ENCODE data around the gene CD109.
"Not testable (repeated sequence)": the region's sequence is repeated elsewhere in the genome, so short reads cannot be mapped to it uniquely, and the experiment has no call there.

Gene CD109

GRCh38 chr6:73695619-73696421 lies at the start of gene CD109:
Gene CD109, plus strand, starts transcription at chr6:73696203. Its CDS starts 13 bp downstream, at chr6:73696216.
- FAIRE-seq: no peak

- no peak for FAIRE-seq
Measured at GRCh38 chr6:73648166-73648565, 47.8 kb upstream of the CD109 start.

- no peak for FAIRE-seq
Measured at GRCh38 chr6:73649783-73650182, 46.2 kb upstream of the CD109 start.

- peak; percentile 84 for FAIRE-seq
Measured at GRCh38 chr6:73652637-73653570, 43.1 kb upstream of the CD109 start.

- no peak for FAIRE-seq
Measured at GRCh38 chr6:73653571-73654424, 42.2 kb upstream of the CD109 start, which contains the start of gene SLC17A5. Gene SLC17A5, minus strand, starts transcription at chr6:73653992. Its CDS starts 106 bp downstream, at chr6:73653886.

GRCh38 chr6:73655341-73655917 lies 40.6 kb upstream of the CD109 start:
- FAIRE-seq: no peak

- FAIRE-seq: no peak
Measured at GRCh38 chr6:73656531-73657145, 39.4 kb upstream of the CD109 start.

GRCh38 chr6:73657201-73657600 lies 38.8 kb upstream of the CD109 start:
- no peak for FAIRE-seq

GRCh38 chr6:73664701-73665100 lies 31.3 kb upstream of the CD109 start:
- no peak for FAIRE-seq

- no peak for FAIRE-seq
Measured at GRCh38 chr6:73665686-73666319, 30.2 kb upstream of the CD109 start.

- no peak for FAIRE-seq
Measured at GRCh38 chr6:73666393-73666792, 29.6 kb upstream of the CD109 start.

GRCh38 chr6:73667798-73668197 lies 28.2 kb upstream of the CD109 start:
- no peak for FAIRE-seq

GRCh38 chr6:73669005-73669404 lies 27.0 kb upstream of the CD109 start:
- no peak for FAIRE-seq

GRCh38 chr6:73671911-73672685 lies 23.9 kb upstream of the CD109 start:
- FAIRE-seq: no peak

- FAIRE-seq: peak; percentile 80
Measured at GRCh38 chr6:73675466-73676098, 20.4 kb upstream of the CD109 start.

- no peak for FAIRE-seq
Measured at GRCh38 chr6:73679009-73679408, 17.0 kb upstream of the CD109 start.

GRCh38 chr6:73679846-73680245 lies 16.2 kb upstream of the CD109 start:
- peak; percentile 40 for FAIRE-seq

- FAIRE-seq: no peak
Measured at GRCh38 chr6:73680289-73680918, 15.6 kb upstream of the CD109 start.

- not testable (repeated sequence) for FAIRE-seq
Measured at GRCh38 chr6:73683574-73683973, 12.4 kb upstream of the CD109 start.

All from TTC549 (cell line).